GM06990 (cell line): ENCODE measurements around the gene KDM1B.
A peak's percentile ranks its signal among the peaks of the same experiment; 100 is the strongest.

Experiments
- DNase-seq: peaks from one replicate; pipeline ENCODE4 v3.0.0-alpha.2; 2011; ENCODE audit not compliant: insufficient read length; ENCODE audit errors: extremely low read depth
- H3K27me3 ChIP-seq: replicated peaks from 2 replicates; pipeline ENCODE4 v1.6.0; 2011; ENCODE audit warnings: low read length; ENCODE audit not compliant: control insufficient read depth, insufficient read depth
- H3K36me3 ChIP-seq: 2 replicates; pipeline ENCODE4 v1.5.1; 2011; ENCODE audit warnings: low read length; ENCODE audit not compliant: control insufficient read depth, insufficient read depth
- H3K4me3 ChIP-seq: replicated peaks from 2 replicates; pipeline ENCODE4 v1.5.1; 2011; ENCODE audit warnings: low read depth, mild to moderate bottlenecking, control low read depth, low read length
- CTCF ChIP-seq: IDR thresholded peaks from 2 replicates; pipeline ENCODE4 v1.5.1; 2011; ENCODE audit warnings: low read length, control low read depth, mild to moderate bottlenecking, inconsistent platforms; ENCODE audit not compliant: insufficient read depth, poor library complexity, severe bottlenecking

The KDM1B gene

GRCh38 chr6:18261877-18262276, 106.7 kb downstream of the KDM1B start:
- Histone ChIP-seq H3K27me3 (no peaks in the 10 kb centered on the region), H3K36me3 (peaks cover 1% of the 10 kb centered on the region; the same call in 1 of the 2 replicates), H3K4me3 (peak overlapping the region; percentile 71)
- DNase-seq = no peak
- TF ChIP-seq CTCF = no peak

- peaks cover 1% of the 10 kb centered on the region; the same call in 1 of the 2 replicates for H3K36me3 ChIP-seq
- H3K27me3 ChIP-seq = no peaks in the 10 kb centered on the region
- no peak for TF ChIP-seq CTCF
- H3K4me3 ChIP-seq = peak overlapping the region; percentile 71
- peak; percentile 61 for DNase-seq
These were observed 107.6 kb downstream of the KDM1B start for GRCh38 chr6:18262702-18263417.

GRCh38 chr6:18263418-18264218, 108.4 kb downstream of the KDM1B start:
- DNase-seq = peak; percentile 68
- TF ChIP-seq CTCF = no peak
- Histone ChIP-seq H3K27me3 (no peaks in the 10 kb centered on the region), H3K36me3 (peaks cover 1% of the 10 kb centered on the region; the same call in 1 of the 2 replicates), H3K4me3 (peak overlapping the region; percentile 71)

GRCh38 chr6:18264219-18264922, 109.1 kb downstream of the KDM1B start, which contains the start of gene DEK:
Gene DEK (minus strand): TSS chr6:18264530. CDS start chr6:18263987, 543 bp downstream.
- TF ChIP-seq CTCF = peak; percentile 50
- 0 out of 2 replicates have a peak, but pooled peaks cover 1% of the 10 kb centered on the region for H3K36me3 ChIP-seq
- H3K4me3 ChIP-seq = peak within 1 kb of the TSS; percentile 71
- peak; percentile 85 for DNase-seq
- H3K27me3 ChIP-seq = no peaks in the 10 kb centered on the region

- Histone ChIP-seq H3K36me3 (0 out of 2 replicates have a peak, but pooled peaks cover 1% of the 10 kb centered on the region), H3K4me3 (peak overlapping the region; percentile 71), H3K27me3 (no peaks in the 10 kb centered on the region)
- TF ChIP-seq CTCF = no peak
- no peak for DNase-seq
These were observed 109.7 kb downstream of the KDM1B start for GRCh38 chr6:18264923-18265377.
